Effector CD4-positive, alpha-beta T cell (primary cell): Measurements from ENCODE around the gene SNX6.
"Not testable (repeated sequence)": the region's sequence is repeated elsewhere in the genome, so short reads cannot be mapped to it uniquely, and the experiment has no call there.

Experiments
- DNase-seq: peaks from one replicate; pipeline ENCODE4 v3.0.0-alpha.2; 2020

Gene SNX6

GRCh38 chr14:34520304-34520970, 109.5 kb downstream of the SNX6 start:
- DNase-seq, result not testable (repeated sequence)
